Measurements from ENCODE around the gene PSKH1. TPM values are rescaled to one million over a fixed set of nuclear protein-coding genes. Genes with fewer than 3 reads are reported as not detected.

PSKH1 gene
- total and polyA plus RNA-seq, 8 donors = 12.7 to 17.7 (median 15.5) TPM

DNA sequence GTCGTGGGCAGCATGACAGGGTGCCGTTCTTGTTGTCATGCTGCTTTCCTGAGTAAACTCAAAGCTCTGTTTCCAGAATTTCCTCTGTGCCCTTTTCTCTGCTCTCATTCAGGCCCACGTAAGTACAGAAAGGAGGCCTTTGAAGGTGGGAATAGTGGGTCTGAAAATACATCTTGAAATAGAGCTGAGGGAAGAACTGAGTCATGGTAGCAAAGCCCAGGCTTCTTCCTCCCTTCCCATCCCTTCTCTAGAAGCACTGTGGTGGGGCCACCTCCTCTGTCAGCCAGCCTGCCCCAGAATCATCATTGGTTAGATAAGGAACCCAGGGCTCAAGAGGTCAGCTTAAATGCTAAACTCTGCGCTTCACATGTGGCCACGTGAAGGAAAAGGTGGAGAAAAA is 29.2 kb downstream of the PSKH1 start:
- 52 to 58% methylated on average over 5 of the region's 5 CpGs for WGBS, 2 donors
- Histone ChIP-seq H3K36me3 (no peaks in the 10 kb centered on the region), H3K9me3 (no peaks in the 10 kb centered on the region), H3K27me3 (no peaks in the 10 kb centered on the region), H3K4me3 (no peak overlapping the region), H3K27ac (no peak overlapping the region), H3K4me1 (peaks cover 0 to 3% (median 0%) of the 10 kb centered on the region in 3 donors)
- DNase-seq (no peak), ATAC-seq (no peak), FAIRE-seq (no peak)
- TF ChIP-seq, protein P1, sequence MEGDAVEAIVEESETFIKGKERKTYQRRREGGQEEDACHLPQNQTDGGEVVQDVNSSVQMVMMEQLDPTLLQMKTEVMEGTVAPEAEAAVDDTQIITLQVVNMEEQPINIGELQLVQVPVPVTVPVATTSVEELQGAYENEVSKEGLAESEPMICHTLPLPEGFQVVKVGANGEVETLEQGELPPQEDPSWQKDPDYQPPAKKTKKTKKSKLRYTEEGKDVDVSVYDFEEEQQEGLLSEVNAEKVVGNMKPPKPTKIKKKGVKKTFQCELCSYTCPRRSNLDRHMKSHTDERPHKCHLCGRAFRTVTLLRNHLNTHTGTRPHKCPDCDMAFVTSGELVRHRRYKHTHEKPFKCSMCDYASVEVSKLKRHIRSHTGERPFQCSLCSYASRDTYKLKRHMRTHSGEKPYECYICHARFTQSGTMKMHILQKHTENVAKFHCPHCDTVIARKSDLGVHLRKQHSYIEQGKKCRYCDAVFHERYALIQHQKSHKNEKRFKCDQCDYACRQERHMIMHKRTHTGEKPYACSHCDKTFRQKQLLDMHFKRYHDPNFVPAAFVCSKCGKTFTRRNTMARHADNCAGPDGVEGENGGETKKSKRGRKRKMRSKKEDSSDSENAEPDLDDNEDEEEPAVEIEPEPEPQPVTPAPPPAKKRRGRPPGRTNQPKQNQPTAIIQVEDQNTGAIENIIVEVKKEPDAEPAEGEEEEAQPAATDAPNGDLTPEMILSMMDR (IDR thresholded peaks at IDR 0.05) = no peak
- intact Hi-C loops (cut with DNase I) = loop anchor here in 1 of 3 donors (10.0 kb wide), 1 partner anchor 247 kb away; no protein-coding TSS in a partner anchor

DNA sequence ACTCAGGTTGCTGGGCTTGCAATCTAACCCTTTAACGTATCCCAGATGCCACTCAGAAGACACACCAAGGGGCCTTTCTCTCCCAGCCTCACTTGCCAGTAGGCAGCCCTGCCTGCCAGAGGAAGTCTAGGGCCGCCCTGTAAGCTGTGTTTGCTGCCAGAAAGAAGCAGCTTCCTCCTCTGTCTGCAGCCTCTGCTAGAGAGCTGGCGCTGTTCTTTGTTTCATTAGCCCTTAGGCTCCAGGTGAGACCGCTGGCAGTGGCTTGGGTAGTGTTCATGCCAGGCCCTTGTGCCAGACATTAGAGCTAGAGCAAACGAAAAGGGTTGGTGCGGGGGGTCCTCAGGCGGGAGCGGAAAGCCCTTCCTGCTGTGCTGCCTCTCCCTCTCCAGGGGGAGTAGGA is 29.7 kb downstream of the PSKH1 start:
- TF ChIP-seq, protein P1 (IDR thresholded peaks at IDR 0.05) = no peak
- WGBS, 2 donors = 63 to 70% methylated on average over 8 of the region's 8 CpGs
- Histone ChIP-seq H3K27me3 (no peaks in the 10 kb centered on the region), H3K9me3 (no peaks in the 10 kb centered on the region), H3K4me3 (no peak overlapping the region), H3K36me3 (no peaks in the 10 kb centered on the region), H3K27ac (peak overlapping the region in 1 of 4 donors; percentile 12), H3K4me1 (peaks cover 0 to 3% (median 0%) of the 10 kb centered on the region in 3 donors)
- ATAC-seq (no peak), DNase-seq (peak in 2 of 6 donors; percentile 28 to 57), FAIRE-seq (no peak)
- intact Hi-C loops (cut with DNase I) = loop anchor here in 1 of 3 donors (10.0 kb wide), 1 partner anchor 248 kb away; no protein-coding TSS in a partner anchor

DNA sequence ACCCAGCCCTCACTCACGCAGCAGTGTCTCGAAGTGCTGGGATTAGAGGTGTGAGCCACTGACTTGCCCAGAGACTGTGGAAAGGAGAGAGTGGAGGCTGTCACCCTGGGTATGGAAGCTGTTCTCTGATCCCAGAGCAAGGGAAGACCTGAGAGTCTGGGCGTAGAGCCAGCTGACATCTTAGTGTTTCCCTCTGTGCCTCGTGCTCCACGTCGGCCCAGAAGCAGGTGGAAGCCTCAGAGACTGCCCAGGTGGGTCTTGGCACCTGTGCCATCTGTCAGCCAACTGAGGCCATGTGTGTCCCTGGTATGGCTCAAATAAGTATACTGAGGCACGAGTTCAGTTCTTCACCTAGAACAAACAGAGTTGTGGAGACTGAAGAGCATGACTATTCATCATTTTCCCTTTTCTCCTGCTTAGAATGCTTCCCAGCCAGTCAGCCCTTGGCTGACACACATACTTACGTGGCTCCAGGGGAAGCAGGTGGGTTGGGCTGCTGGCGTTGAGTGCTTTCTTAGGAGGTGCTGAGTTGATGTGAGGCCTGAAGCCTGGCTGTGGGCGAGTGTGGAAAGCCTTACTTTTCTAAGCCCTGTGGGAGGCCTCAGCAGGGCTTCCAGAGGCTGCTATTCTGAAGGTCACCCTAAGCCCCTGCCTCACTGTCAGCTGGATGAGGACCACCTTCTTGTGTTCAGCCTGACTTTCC is 30.5 kb downstream of the PSKH1 start:
- 49 to 52% methylated on average over 10 of the region's 10 CpGs for WGBS, 2 donors
- Histone ChIP-seq H3K36me3 (no peaks in the 10 kb centered on the region), H3K27ac (peak overlapping the region in 2 of 4 donors; percentile 2 to 23), H3K27me3 (no peaks in the 10 kb centered on the region), H3K4me3 (no peak overlapping the region), H3K9me3 (no peaks in the 10 kb centered on the region), H3K4me1 (peaks cover 0 to 3% (median 0%) of the 10 kb centered on the region in 3 donors)
- ATAC-seq (peak in 1 of 4 donors; percentile 17), DNase-seq (peak in 3 of 6 donors; percentile 52 to 80 (median 61)), FAIRE-seq (no peak)
- intact Hi-C loops (cut with DNase I) = loop anchor here in 1 of 3 donors (10.0 kb wide), 1 partner anchor 249 kb away; no protein-coding TSS in a partner anchor
- TF ChIP-seq, protein P1 (IDR thresholded peaks at IDR 0.05) = no peak

DNA sequence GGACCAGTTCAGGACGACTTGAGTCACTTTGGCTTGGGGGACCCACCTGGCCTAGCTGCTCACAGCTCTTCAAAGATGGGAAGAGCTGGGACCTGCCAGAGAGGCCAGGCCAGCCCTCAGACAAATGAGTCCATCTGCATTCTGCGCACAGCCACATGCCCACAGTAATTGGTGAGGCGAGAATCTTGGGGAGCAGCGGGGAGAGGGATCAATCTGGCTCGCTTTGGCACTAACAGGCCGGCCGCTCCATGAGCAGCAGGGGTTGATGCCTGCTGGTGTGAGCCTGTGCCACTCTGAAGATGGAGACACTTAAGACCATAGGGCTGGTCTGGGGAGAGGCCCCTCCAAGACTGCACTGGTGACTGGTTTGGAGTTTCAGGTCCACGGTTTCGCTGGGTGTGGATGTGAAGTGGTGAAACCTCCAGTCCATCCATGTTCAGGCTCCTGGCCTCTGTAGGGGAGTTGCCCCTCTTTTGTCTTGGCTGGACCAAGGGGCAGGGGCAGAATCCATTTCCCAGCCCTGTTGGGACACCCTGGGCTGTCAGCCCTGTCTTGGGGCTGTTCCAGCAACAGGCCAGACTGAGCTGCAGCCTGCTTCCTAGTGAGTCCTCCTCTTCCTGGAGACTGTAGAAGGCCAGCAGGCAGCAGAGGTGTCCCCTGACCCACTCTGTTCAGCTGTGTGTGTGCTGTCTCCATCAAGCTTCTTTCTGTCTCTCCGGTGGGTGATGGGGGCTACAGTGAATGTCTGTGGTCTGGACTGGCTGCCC is 31.3 kb downstream of the PSKH1 start:
- H3K36me3 ChIP-seq = no peaks in the 10 kb centered on the region
- peaks cover 0 to 4% (median 3%) of the 10 kb centered on the region in 3 donors for H3K4me1 ChIP-seq
- WGBS, 2 donors = 70 to 74% methylated on average over 10 of the region's 10 CpGs
- peak overlapping the region in 1 of 4 donors; percentile 23 for H3K27ac ChIP-seq
- H3K27me3 ChIP-seq = no peaks in the 10 kb centered on the region
- no peak for FAIRE-seq
- intact Hi-C loops (cut with DNase I) = loop anchor here in 1 of 3 donors (10.0 kb wide), 1 partner anchor 250 kb away; no protein-coding TSS in a partner anchor
- peak in 1 of 4 donors; percentile 0 for ATAC-seq
- no peaks in the 10 kb centered on the region for H3K9me3 ChIP-seq
- peak in 3 of 6 donors; percentile 49 to 81 (median 61) for DNase-seq
- no peak overlapping the region for H3K4me3 ChIP-seq
- TF ChIP-seq, protein P1 (IDR thresholded peaks at IDR 0.05) = no peak

Measured in pancreas (tissue), 10 donors.